BLaER1 treated with 17β-estradiol and CSF1 and Interleukin-3, amounts not matched to agents 10 nM and 100 nM (cell line): Measurements from ENCODE around the gene PSMD2.

ENCODE experiments used
- H3K27ac ChIP-seq, 11 experiments: shearing (Covaris generic); formaldehyde crosslinking; 2 replicates each; pipeline ENCODE4 v1.8.1; 2022
- H3K27me3 ChIP-seq, 11 experiments: shearing (Covaris generic); formaldehyde crosslinking; 2 replicates each; pipeline ENCODE4 v1.8.1; 2022
- H3K36me3 ChIP-seq, 11 experiments: shearing (Covaris generic); formaldehyde crosslinking; 2 replicates each; pipeline ENCODE4 v1.8.1; 2022
- H3K4me1 ChIP-seq, 10 experiments: shearing (Covaris generic); formaldehyde crosslinking; 2 replicates each; pipeline ENCODE4 v1.8.1; 2022
- H3K4me2 ChIP-seq, 11 experiments: shearing (Covaris generic); formaldehyde crosslinking; 2 replicates each; pipeline ENCODE4 v1.8.1; 2022
- H3K4me3 ChIP-seq, 10 experiments: shearing (Covaris generic); formaldehyde crosslinking; 2 replicates each; pipeline ENCODE4 v1.8.1; 2022
- H3K9ac ChIP-seq, 11 experiments: shearing (Covaris generic); formaldehyde crosslinking; 2 replicates each; pipeline ENCODE4 v1.8.1; 2022
- H3K9me3 ChIP-seq, 11 experiments: shearing (Covaris generic); formaldehyde crosslinking; replicated peaks in 1 of 11; 2 replicates each; pipeline ENCODE4 v1.8.1; 2022
- H4K20me1 ChIP-seq, 11 experiments: shearing (Covaris generic); formaldehyde crosslinking; 2 replicates each; pipeline ENCODE4 v1.8.1; 2022
- Cebpa-rat ChIP-seq, 11 experiments: shearing (Covaris generic); IDR thresholded peaks; 2 replicates each; pipeline ENCODE4 v1.8.1; 2022

PSMD2 gene

DNA sequence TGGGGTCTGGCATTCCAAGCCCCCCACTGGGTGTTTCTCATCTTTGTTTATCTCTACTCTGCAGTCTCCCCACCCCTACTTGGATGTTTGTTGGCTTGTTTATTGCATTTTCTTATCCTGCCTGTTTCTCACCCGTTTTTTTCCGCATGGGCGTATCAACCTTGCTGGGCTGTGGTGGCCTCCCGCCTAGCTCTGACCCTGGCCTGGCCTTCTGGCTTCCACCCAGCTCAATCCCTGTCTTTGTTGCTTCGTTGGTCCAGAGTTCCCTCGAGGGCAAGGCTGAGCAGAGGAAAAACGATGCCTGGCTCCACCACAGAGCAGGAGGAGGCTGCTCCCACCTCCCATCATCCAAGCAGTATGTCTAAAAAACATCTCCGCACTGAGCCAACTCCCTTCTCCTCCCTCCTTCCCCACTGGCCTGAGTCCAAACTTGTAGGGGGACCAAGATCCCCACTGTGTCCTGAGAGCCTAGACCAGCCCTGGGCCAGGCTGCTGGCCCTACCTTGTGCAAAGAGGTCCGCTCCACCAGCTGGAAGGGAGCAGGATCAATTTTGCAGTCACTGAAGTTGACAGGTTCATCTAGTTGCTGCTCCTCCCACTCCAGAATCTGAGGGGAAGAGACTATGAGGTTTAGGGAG lies 52.6 kb downstream of the PSMD2 start:
- Histone ChIP-seq H3K4me1 (peaks cover 0 to 25% (median 5%) of the 10 kb centered on the region in 10 experiments; a peak in 9 of 20 replicates), H3K27ac (no peak overlapping the region), H3K4me3 (no peak overlapping the region), H3K36me3 (peaks cover 14 to 55% (median 40%) of the 10 kb centered on the region in 11 experiments; a peak in 19 of 22 replicates), H4K20me1 (peaks cover 0 to 12% (median 0%) of the 10 kb centered on the region in 11 experiments; a peak in 4 of 22 replicates), H3K9me3 (no peaks in the 10 kb centered on the region), H3K9ac (peak overlapping the region in 2 of 11 experiments; percentile 19 to 31; a peak in 1 of 22 replicates), H3K4me2 (no peak overlapping the region), H3K27me3 (no peaks in the 10 kb centered on the region)
- no peak for TF ChIP-seq Cebpa-rat (IDR thresholded peaks at IDR 0.05)

- H3K27me3 ChIP-seq, result no peaks in the 10 kb centered on the region
- 0 out of 22 replicates have a peak overlapping the region, but pooled peaks of 2 of the 11 experiments have one; percentile 24 to 31 for H3K9ac ChIP-seq
- no peaks in the 10 kb centered on the region for H3K9me3 ChIP-seq
- peaks cover 0 to 23% (median 5%) of the 10 kb centered on the region in 10 experiments; a peak in 9 of 20 replicates for H3K4me1 ChIP-seq
- H4K20me1 ChIP-seq, result peaks cover 0 to 12% (median 0%) of the 10 kb centered on the region in 11 experiments; a peak in 4 of 22 replicates
- no peak for TF ChIP-seq Cebpa-rat (IDR thresholded peaks at IDR 0.05)
- no peak overlapping the region for H3K4me3 ChIP-seq
- H3K27ac ChIP-seq, result no peak overlapping the region
- H3K4me2 ChIP-seq, result no peak overlapping the region
- H3K36me3 ChIP-seq, result peaks cover 12 to 58% (median 40%) of the 10 kb centered on the region in 11 experiments; a peak in 20 of 22 replicates
Measured at GRCh38 chr3:184352149-184352785, 53.2 kb downstream of the PSMD2 start.

GRCh38 chr3:184352897-184353545 lies 54.0 kb downstream of the PSMD2 start:
- H3K36me3 ChIP-seq, result peaks cover 12 to 66% (median 42%) of the 10 kb centered on the region in 11 experiments; a peak in 20 of 22 replicates
- H3K27ac ChIP-seq, result no peak overlapping the region
- no peaks in the 10 kb centered on the region for H3K9me3 ChIP-seq
- peaks cover 0 to 12% (median 0%) of the 10 kb centered on the region in 11 experiments; a peak in 4 of 22 replicates for H4K20me1 ChIP-seq
- H3K4me3 ChIP-seq, result no peak overlapping the region
- H3K4me1 ChIP-seq, result peaks cover 0 to 15% (median 5%) of the 10 kb centered on the region in 10 experiments; a peak in 8 of 20 replicates
- no peak for TF ChIP-seq Cebpa-rat (IDR thresholded peaks at IDR 0.05)
- H3K9ac ChIP-seq, result peak overlapping the region in 1 of 11 experiments; percentile 24; a peak in 1 of 22 replicates
- no peaks in the 10 kb centered on the region for H3K27me3 ChIP-seq
- no peak overlapping the region for H3K4me2 ChIP-seq

DNA sequence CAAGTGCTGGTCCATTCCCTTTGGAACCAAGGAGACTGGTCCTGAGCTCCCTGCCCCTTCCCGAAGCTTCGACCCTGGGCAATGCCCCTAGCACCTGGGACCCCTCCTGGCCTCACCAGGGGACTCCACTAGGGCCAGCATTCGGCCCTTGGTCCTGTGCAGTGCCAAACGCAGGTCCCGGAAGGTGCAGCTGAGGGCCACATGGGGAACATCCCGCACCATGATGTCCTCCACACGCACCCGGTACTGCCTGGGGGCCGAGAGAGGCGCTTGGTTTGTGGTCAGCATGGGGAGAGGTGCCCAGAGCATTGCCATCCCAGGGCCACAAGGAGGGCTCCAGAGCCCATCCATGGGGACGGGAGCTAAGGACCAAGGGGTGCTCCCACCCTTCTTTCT lies 54.5 kb downstream of the PSMD2 start:
- Histone ChIP-seq H3K4me3 (no peak overlapping the region), H3K27me3 (no peaks in the 10 kb centered on the region), H3K4me1 (peaks cover 0 to 13% (median 5%) of the 10 kb centered on the region in 10 experiments; a peak in 8 of 20 replicates), H3K9me3 (no peaks in the 10 kb centered on the region), H3K27ac (no peak overlapping the region; a peak in 2 of 22 replicates), H3K4me2 (peak overlapping the region in 1 of 11 experiments; percentile 35; a peak in 1 of 22 replicates), H4K20me1 (peaks cover 0 to 12% (median 0%) of the 10 kb centered on the region in 11 experiments; a peak in 5 of 22 replicates), H3K36me3 (peaks cover 12 to 71% (median 44%) of the 10 kb centered on the region in 11 experiments; a peak in 20 of 22 replicates), H3K9ac (peak overlapping the region in 1 of 11 experiments; percentile 24; a peak in 2 of 22 replicates)
- no peak for TF ChIP-seq Cebpa-rat (IDR thresholded peaks at IDR 0.05)

DNA sequence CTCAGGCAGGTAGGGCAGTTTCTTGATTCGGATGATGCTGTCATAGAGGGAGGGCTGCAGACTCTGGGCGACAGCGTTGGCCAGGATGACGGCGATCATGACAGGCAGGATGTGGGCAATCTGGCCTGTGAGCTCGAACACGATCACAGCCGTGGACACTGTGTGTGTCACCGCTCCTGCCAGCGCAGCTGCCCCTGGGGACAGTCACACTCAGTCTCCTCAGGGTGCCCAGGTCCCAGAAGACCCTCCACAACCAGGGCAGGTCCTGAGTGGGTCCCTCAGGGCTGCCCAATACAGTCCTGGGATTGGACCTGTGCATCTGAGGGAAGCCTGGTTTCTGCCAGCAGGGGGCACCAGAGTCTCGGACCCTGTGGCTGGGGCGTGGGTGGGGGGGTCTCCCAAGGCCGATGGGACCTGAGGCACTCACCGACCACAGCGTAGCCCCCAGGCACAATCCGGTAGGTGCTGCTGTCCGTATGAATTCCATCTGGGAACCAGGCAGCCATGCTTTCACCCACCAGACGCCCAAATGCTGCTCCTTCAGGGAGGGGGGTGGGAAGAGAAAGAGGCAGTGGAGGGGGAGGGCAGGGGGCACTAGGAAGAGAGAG lies 55.2 kb downstream of the PSMD2 start:
- H3K4me2 ChIP-seq, result peak overlapping the region in 2 of 11 experiments; percentile 9 to 35; a peak in 1 of 22 replicates
- peaks cover 0 to 12% (median 0%) of the 10 kb centered on the region in 11 experiments; a peak in 5 of 22 replicates for H4K20me1 ChIP-seq
- H3K27ac ChIP-seq, result no peak overlapping the region; a peak in 1 of 22 replicates
- peaks cover 0 to 13% (median 5%) of the 10 kb centered on the region in 10 experiments; a peak in 8 of 20 replicates for H3K4me1 ChIP-seq
- H3K4me3 ChIP-seq, result no peak overlapping the region
- H3K27me3 ChIP-seq, result no peaks in the 10 kb centered on the region
- H3K9ac ChIP-seq, result no peak overlapping the region; a peak in 1 of 22 replicates
- peaks cover 12 to 75% (median 44%) of the 10 kb centered on the region in 11 experiments; a peak in 20 of 22 replicates for H3K36me3 ChIP-seq
- TF ChIP-seq Cebpa-rat (IDR thresholded peaks at IDR 0.05), result no peak
- H3K9me3 ChIP-seq, result no peaks in the 10 kb centered on the region

DNA sequence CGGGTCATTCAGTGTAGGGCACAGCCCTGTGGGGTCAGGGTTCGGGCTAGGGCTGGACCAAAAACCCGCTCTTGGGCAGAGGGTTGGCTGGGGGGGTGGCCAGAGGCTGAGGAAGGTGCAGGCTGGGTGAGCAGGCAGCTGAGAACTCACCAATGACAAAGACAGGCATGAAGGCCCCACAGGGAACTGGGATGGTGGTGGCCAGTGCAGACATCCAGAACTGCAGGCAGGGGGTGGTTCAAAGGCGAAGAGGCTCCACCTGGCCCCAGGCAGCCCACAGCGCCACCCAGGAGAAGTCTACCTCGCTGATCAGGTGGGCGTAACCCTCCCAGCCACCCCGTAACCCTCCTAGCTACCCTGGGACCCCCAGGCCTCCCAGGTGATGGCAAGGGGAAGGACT lies 55.7 kb downstream of the PSMD2 start:
- Histone ChIP-seq H3K4me3 (no peak overlapping the region), H4K20me1 (peaks cover 0 to 12% (median 0%) of the 10 kb centered on the region in 11 experiments; a peak in 5 of 22 replicates), H3K9ac (peak overlapping the region in 1 of 11 experiments; percentile 5; a peak in 1 of 22 replicates), H3K36me3 (peaks cover 12 to 75% (median 44%) of the 10 kb centered on the region in 11 experiments; a peak in 20 of 22 replicates), H3K27ac (no peak overlapping the region), H3K27me3 (no peaks in the 10 kb centered on the region), H3K4me1 (peaks cover 0 to 13% (median 5%) of the 10 kb centered on the region in 10 experiments; a peak in 8 of 20 replicates), H3K4me2 (no peak overlapping the region), H3K9me3 (no peaks in the 10 kb centered on the region)
- TF ChIP-seq Cebpa-rat (IDR thresholded peaks at IDR 0.05), result no peak

DNA sequence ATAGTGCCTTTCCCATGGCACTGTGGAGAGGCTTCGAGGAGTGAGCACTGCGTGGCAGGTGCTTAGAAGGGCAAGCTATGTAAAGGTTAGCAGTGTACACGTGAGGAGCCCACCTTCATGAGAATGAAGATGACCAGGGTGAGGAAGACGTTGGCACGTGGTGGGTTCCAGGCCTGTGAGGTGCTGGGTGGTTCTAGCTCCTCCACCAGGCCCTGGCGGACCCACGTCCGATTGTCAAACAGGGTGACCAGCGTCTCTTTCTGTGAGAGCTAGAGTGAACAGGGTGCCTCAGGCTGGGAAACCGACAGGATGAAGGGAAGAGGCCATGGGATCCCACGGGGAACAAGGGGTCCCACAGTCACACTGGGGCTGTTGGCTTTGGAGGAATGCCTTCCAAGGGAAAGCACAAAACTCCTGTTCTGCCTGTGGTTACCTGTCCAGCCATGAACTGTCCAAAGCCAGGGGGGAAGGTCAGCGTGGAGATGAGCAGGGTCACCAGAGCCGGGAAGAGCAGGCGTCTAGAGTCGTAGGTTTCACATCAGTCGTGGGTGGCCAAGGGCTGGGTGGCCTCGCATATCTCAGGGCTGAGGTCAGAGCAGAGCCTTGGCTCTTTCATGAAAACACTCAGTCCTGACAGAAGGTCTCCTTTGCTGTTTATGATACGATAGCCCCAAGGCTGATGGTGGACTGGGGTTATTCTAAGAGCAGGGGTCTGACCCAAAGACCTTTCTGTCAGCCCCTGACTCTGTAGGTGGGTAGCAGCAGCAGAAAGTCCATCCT lies 56.4 kb downstream of the PSMD2 start:
- Histone ChIP-seq H3K27ac (no peak overlapping the region), H3K4me3 (no peak overlapping the region), H3K36me3 (peaks cover 12 to 75% (median 44%) of the 10 kb centered on the region in 11 experiments; a peak in 20 of 22 replicates), H3K9ac (no peak overlapping the region; a peak in 2 of 22 replicates), H3K27me3 (no peaks in the 10 kb centered on the region), H4K20me1 (peaks cover 0 to 17% (median 0%) of the 10 kb centered on the region in 11 experiments; a peak in 5 of 22 replicates), H3K4me2 (no peak overlapping the region), H3K9me3 (no peaks in the 10 kb centered on the region), H3K4me1 (peaks cover 5 to 18% (median 10%) of the 10 kb centered on the region in 10 experiments)
- no peak for TF ChIP-seq Cebpa-rat (IDR thresholded peaks at IDR 0.05)
